Heart left ventricle (tissue), 13 donors: Measurements from ENCODE around the gene OR51A7.

Experiments used
- POLR2A ChIP-seq, 2 donors: fragments of 450-650 bp; IDR thresholded peaks; one replicate each; pipeline ENCODE4 v1.6.1; 2017; ENCODE audit warnings: antibody characterized with exemption in 2 of 2, mild to moderate bottlenecking in 2 of 2, moderate library complexity in 2 of 2
- TF ChIP-seq, protein P1 (sequence below), 12 donors: fragments of 200-600 bp; sonication (generic) in 4 of 12; IDR thresholded peaks; one replicate each; pipeline versions ENCODE4 v1.5.0 to v1.8.0; 2018 to 2022; ENCODE audit warnings: antibody characterized with exemption in 12 of 12, mild to moderate bottlenecking in 5 of 12
- donor health status: ischemic (EF 13 %, LVEDD 7.1; RV severe dilation, severe dysfunction).
- donor health status: DM: no; HTN: yes; CAD: no.
- donor health status: DM: no; HTN: no; CAD: no.
- donor health status: ischemic (EF 25% LVEDD 6.9; RV normal size, moderate dysfunction).
- donor health status: ischemic (EF 25% LVEDD 5.7; RV mildly dilated, moderate dysfunction).
- donor health status: ischemic (EF 35%, LVEDD 5.7; RV mildly dilated, moderate dysfunction).
- donor health status: nonischemic (EF 11% LVEDD 7.7; RV severe dilation, severe dysfunction).
- donor health status: DM: yes; HTN: yes; CAD: no.
- donor health status: PGD.
- donor health status: ischemic (EF 29% LVEDD 5.4; RV normal size, mild dysfunction).
- donor health status: nonischemic (EF 23%, LVEDD 6.1; RV moderate dilation, normal function).

DNA sequence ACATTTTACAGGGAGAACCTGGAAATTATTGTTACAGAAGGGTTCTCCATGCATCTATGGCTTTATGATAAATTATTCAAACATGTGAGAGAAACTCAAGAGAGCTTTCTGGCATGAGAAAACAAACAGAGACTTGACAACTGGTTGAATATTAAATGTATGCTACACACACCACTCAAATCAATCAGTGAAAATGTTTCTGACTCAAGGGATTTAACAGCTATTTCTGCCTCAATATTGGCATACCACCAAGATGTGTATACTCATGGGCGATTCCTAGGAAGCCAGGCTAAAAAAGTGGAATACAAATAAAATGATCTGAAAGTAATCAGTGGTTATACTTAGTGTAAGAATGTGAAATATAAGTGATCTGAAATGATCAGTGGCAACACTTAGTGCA lies 37.7 kb upstream of the OR51A7 start:
- TF ChIP-seq, protein P1, sequence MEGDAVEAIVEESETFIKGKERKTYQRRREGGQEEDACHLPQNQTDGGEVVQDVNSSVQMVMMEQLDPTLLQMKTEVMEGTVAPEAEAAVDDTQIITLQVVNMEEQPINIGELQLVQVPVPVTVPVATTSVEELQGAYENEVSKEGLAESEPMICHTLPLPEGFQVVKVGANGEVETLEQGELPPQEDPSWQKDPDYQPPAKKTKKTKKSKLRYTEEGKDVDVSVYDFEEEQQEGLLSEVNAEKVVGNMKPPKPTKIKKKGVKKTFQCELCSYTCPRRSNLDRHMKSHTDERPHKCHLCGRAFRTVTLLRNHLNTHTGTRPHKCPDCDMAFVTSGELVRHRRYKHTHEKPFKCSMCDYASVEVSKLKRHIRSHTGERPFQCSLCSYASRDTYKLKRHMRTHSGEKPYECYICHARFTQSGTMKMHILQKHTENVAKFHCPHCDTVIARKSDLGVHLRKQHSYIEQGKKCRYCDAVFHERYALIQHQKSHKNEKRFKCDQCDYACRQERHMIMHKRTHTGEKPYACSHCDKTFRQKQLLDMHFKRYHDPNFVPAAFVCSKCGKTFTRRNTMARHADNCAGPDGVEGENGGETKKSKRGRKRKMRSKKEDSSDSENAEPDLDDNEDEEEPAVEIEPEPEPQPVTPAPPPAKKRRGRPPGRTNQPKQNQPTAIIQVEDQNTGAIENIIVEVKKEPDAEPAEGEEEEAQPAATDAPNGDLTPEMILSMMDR (IDR thresholded peaks at IDR 0.05) = no peak
- no peak for TF ChIP-seq POLR2A (IDR thresholded peaks at IDR 0.05)
